GM18873 (cell line): ENCODE results near the gene ZNF101.

Experiments used
- ATAC-seq: cut with Tn5 transposase; IDR thresholded peaks from one replicate; pipeline ENCODE4 v1.9.1; 2021; ENCODE audit warnings: mild to moderate bottlenecking, moderate library complexity, moderate number of reproducible peaks; ENCODE audit not compliant: unreplicated experiment, low FRiP score

ZNF101 gene

DNA sequence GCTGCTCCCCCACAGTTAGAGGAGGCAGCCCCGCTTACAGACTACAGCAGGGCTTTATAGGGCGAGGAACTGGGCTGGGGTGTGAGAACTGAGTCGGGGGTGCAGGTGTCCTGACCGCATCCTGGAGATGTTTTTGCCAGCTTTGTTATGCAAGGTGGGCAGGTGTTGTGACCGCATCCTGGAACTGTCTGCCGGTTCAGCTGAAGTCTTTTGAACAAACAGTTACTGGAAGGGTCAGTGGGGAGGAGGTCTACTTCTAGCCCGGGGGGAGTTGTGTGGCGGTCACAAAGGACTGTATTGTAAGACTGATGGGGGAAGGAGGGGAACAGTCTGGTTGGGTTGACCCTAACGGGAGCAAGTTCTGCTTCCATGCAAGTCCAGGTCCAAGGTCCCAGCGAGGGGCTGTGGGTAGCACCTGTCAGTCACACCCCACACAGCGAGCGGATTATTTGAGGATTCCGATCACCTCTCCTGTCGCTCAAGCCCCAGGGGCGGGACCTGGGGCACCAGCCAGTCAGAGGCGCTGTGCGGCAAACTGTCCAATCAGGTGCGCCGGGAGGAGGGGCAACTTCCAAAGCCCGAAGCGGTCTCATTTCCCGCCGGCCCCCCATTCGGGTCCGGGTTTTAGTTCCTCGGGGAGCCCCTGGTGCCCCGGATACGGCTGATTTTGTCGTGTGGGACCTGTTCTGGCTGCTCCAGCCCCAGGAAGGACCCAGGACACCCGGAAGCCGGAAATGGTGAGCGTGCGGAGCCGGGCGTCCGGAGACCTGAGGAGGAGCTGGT lies at the start of gene ZNF101:
Gene ZNF101 (plus strand): TSS at position 610 of the 783 bp plus-strand sequence. CDS start 125 bp downstream, at position 735.
- peak; percentile 71 for ATAC-seq

DNA sequence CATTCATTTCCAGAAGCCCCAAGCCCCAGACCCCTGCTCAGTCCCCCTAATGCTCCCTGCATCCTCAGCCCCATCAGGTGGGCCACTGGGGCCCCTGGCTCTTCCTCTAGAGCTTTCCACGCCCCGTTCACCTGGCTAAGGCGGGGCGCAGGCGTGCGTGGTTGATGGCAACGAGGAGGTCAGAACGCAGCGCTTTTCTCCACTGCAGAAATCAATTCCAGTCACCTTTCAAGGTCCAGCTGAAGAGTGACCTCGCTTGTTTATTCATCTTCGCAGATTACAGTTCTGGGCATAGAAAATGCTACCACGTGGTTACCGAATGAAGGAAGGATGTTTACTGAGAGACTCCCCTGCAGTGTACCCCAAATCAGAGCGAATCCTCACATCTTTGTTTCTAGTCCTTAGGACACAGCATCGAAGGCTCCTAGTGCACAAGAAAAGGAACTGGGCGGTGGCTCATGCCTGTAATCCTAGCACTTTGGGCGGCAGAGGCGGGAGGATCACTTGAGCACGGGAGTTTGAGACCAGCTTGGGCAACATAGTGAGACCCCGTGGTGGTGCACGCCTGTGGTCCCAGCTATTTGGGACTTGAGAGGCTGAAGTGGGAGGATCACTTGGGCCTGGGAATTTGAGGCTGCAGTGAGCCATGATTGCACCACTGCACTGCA lies 49.3 kb upstream of the ZNF101 start:
- no peak for ATAC-seq

DNA sequence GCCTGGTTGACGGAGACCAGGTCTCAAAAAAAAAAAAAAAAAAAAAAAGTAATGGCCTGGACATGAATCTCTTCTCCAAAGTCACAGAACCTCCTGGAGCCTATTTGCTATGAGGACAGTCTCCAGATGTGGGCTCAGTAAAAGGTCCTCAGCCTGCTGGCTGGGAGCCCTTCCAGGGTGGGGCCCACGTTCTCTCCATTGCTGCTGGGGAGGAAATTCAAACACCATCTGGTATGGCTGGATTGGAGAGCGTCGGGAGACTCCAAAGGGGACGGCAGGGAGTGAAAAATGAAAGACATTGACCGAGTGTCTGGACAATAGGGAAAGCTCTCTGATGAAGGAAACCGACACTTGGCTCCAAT lies 48.8 kb upstream of the ZNF101 start:
- no peak for ATAC-seq

DNA sequence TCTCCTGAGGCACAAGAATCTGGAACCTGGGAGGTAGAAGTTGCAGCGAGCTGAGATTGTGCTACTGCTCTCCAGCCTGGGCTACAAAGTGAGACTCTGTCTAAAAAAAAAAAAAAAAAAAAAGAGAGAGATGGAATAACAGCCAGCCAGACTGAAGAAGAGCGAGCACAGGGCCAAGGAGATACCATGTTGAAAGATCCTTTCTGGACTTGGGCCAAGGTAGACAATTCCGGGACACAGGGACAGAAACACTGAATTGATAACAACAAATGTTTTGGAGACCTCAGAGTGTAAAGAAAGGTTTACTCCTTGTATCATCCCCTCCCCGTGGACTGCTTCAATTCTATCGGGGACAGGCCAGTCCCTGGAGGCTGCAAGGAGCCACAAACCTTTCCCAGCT lies 45.3 kb upstream of the ZNF101 start:
- ATAC-seq, result no peak

DNA sequence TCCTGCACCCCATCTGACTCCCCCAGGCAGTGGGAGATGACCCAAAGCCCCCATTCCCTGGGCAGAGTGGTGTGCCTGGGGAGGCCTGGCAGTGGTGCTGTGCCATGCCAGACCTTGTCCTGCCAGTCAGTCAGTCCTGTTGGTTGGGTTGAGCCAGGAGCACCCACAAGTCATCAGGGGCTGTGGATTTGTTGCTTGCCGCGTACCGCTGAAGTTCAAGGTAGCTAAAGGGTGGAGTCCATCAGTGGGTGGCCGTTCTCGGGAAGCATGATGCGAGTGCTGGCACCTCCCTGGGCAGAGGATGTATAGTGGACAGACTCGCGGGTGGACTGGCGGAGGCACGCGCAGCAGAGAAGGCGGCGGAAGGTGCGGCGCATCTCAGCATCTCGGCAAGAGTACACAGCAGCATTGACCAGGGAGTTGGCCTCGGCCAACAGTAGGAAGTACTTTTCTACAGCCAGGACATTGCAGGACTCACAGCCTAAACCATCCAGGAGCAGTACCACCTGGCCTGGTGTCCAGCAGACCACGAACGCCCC lies 44.5 kb upstream of the ZNF101 start:
- ATAC-seq, result no peak

DNA sequence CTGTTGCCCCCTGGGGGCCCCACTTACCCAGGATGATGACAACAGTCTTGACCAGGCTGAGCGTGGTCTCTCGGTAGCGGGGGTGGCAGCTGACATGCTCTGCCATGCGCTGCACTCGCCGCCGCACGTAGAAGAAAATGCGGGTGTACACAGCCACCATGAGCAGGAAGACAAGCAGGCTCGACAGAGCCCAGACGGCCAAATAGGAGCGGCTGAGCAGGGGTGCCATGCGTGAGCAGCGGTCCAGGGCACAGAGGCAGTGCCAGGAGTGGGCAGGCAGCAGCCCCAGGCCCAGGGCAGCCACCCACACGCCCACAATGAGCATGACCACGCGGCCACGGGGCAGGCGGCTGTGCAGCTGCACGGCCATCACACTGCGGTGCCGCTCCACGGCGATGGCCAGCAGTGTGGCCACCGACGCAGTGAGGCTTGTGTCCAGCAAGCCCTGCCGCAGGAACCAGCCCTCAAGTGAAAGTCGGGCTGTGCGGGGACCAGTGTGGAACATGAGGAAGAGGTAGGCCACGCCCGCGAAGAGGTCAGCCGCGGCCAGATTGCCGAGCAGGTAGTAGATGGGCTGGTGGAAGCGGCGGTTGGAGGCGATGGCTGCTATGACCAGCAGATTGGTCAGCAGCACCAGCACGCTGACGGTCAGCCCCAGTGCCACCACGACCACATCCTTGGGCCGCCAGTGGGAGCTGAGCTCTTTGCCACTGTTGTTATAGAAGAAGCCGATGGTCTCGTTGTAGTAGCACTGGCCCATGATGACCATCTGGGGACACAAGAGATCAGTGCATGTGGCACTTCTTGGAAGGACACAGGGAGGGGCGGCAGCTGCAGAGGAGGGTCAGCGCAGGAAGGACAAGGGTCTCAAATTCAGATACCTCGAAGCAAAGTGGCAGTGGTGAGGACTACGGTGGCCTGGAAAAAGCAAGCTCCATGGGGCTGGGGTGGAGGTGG lies 41.8 kb upstream of the ZNF101 start:
- no peak for ATAC-seq

DNA sequence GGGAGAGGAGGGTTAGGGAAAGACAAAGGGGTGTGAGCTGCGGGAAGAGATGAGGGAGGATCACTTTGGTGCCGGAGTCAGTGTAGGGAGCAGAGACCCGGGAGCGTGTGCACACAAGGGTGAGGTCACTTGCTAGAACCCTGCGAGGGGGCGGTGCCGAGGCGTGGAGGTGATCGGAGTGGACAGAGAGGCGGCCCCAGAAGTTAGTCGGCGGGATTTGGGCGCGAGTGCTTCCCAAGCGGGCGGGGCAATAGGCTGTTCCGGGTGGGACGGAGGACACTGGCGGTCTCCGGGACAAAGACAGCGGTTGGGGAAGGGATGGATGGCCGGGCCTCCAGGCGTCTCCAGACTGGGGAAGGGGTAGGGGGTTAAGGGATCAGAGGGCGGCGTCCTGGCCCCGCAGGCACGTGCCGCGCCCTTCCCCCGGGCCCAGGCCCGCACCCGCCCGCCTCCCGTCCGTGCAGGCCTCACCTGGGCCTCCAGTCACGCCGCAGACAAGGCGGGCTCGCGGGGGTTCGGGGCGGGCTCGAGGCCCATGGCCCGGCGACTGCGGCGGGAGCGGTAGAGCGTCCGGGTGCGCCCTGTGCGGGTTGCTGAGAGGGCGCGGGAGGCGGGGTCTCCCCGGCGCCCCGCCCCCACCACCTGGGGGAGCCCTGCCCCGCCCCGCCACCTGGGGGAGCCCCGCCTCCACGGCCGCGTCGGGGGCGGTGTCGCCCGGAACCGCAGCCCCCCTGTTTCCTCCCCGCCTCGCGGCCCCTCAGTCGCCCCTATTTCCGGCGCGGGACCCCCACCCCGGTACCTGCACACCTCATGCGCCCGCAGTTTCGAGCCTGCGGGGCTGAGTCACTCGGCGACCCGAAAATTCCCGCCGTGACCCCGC lies 40.8 kb upstream of the ZNF101 start, which contains the start of gene LPAR2:
Gene LPAR2 (minus strand): TSS at position 600 of the 880 bp plus-strand sequence. CDS start 945 bp downstream, outside the sequence.
- ATAC-seq, result no peak

DNA sequence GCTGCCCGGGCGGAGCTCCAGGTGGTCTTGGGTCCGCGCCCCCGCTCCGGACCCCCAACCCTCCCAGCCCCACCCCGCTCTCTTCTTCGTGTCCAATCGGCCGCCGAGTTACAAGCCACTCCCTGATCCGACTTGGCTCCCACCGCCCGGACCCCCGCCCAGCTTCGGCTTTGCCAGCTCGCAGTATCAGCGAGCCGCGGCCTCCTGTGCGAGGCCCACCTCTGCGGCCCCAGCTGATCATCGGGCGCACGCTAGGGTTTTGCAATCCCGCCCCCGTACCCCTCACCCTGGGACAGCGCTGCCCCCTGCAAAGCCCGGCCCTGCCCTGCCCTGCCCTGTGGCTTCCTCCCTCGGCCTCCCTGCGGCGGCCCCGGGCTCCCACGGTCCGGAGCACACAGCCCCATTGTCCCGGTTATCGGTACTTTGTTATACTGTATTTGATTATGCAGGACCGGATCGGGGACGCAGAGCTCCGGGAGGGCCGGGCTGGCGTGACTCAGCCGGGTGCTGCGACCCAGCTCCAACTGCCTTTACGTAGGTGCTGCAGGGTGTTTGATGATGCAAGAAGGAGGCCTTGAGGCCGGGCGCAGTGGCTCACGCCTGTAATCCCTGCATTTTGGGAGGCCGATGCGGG lies 40.0 kb upstream of the ZNF101 start:
- no peak for ATAC-seq

DNA sequence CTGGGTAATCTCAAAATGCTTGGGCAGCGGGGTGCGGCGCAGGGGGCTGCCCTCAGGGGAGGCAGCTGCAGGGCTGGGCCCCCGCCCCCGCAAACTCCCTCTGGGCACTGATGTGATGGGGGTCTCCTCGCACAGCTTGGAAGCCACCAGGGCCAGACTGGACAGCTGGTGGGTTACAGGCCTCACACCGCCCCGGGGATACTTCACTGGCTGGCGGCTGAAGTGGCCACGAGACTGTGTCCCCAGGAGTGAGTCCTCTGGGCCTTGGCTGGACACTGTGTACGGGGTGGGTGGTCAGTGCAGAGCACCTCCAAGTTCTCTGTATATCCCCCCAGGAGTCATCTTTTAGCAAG lies 38.6 kb upstream of the ZNF101 start:
- ATAC-seq, result no peak

DNA sequence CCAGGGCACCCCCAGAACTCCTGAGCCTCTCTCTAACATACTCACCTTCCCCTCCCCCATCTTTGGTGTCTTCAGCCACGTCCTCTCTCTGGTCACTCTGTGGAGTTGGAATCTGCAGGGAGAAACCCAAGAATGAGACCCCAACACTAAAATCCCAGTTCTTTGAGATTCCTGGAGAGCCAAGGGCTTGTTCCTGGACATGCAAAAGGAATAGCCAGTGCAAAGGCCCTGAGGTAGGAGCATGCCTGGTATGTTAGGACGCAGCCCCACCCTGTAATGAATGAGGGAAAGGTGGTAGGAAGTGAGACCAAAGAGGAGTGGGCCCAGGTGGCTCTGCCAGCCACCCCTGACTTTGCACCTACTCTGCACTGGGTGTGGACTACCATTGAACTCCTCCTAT lies 38.2 kb upstream of the ZNF101 start:
- no peak for ATAC-seq

DNA sequence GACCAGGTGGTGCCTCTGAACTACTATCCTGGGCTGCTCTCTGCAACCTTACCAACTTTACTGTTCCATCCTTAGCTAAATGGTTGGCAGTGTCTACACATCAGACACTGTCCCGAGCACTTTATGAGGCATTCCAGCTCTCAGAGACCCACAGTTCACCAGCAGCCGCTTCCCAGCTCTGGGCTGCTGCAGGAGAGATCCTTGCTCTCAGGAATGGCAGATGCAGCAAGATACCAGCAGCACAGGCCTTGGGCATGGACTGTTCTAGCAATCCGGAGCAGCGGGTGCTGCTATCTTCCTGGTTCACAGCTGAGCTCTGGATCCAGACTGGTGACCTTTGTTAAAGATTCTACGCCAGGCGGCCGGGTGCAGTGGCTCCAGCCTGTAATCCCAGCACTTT lies 37.3 kb upstream of the ZNF101 start:
- no peak for ATAC-seq

DNA sequence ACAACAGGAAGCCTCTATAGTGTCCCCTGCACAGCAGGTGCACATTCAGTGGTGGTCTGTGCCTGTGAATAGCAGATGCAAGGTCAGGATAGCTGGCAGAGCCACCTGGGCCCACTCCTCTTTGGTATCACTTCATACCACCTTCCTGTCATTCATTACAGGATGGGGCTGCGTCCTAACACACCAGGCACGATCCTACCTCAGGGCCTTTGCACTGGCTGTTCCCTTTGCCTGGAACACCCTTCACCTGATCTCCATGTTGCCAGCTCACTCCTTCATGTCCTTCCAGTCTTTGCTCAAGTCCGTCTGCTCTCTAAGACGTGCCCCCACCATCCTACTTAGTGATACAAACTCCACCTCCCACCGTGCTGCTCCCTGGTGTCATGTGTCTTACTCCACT lies 36.0 kb upstream of the ZNF101 start:
- ATAC-seq, result no peak

DNA sequence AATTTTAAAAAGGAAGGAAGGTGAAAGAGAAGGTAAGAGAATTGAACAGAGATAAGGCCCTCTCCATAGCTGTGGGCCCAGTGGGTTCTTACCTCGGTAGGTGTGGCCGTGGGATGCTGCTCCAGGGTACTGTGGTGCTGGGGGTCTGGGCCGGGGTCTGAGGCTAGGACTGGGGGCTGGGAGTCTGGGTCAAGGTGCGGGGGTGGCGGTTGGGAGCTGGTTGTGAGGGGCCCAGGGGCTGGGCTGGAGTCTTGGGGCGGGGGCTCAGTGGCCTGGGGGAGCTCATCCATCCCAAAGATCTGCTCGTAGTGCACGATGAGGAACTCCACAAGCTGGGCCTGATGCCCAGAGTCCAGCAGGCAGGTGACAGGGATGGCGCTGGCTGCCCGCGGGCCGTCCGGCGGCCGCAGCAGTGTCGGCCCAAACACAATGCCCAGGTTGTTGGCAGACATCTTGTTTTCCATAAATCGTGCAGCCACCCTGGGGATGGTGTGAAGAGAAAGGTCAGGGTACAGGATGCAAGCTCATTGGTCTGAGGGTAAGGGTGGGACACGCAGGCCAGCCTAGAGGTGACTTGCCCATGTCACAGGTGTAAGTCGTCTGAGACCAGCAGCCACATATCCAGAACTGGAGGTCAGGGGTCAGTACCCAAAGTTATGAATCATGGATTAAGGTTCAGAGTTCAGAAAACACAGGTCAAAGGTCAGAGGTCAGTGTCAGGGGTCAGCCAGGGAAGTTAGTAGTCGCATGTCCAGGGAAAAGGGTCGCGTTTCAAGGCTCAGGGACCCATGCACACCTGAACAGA lies 34.7 kb upstream of the ZNF101 start:
- ATAC-seq, result no peak

DNA sequence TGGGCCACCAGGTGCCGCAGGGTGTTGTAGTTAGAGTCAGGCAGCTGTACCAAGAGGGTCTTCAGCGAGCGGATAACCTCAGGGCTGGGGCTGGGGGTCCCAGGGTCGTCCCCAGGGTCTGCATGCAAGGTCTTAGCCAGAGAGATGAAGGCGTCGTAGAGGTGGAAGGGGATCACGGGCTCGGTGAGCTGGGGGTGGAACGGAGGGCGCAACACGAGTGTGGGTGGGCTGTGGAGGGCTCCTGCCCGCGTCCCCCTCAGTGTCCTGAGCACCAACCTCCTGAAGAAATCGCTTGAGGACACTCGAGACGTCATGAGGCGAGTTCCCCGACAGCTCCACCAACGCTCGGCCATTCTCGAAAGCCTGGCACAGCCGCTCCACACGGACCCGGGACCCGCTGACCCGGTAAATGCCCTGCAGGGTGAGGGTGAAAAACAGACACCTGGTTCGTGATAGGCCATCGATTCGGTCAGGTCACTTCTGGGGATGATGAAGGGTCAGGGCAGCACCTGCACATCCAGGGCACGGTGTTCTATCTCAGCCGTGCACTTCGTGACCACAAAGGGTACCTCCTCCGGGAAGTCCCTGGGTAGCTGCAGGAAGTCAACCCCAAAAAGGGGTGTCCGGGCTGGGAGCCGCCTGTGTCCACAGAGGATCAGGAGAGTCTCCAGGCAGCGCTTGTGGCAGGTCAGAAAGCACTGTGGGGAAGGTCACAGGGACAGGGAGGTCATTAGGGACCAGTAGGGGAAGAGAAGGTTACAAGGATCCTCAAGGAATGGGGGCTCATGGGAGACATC lies 33.9 kb upstream of the ZNF101 start:
- no peak for ATAC-seq

DNA sequence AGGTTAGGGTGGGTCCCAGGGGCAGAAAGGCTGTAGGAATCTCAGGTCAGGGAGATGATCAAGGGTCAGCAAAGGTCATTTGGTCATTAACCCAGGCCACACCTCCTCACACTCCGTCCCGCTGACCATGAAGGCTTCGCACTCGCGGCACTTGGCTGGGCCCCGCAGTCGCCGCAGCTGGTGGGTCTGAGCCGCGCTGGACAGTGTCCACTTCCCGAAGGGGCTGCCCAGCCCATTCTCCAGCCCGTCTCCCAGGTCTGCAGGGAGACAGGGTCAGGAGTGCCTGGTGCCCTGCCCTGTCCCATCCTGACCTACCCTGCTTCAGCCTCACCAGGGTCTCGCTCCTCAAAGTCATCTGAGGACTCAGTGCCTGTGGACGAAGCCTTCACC lies 33.3 kb upstream of the ZNF101 start:
- no peak for ATAC-seq

DNA sequence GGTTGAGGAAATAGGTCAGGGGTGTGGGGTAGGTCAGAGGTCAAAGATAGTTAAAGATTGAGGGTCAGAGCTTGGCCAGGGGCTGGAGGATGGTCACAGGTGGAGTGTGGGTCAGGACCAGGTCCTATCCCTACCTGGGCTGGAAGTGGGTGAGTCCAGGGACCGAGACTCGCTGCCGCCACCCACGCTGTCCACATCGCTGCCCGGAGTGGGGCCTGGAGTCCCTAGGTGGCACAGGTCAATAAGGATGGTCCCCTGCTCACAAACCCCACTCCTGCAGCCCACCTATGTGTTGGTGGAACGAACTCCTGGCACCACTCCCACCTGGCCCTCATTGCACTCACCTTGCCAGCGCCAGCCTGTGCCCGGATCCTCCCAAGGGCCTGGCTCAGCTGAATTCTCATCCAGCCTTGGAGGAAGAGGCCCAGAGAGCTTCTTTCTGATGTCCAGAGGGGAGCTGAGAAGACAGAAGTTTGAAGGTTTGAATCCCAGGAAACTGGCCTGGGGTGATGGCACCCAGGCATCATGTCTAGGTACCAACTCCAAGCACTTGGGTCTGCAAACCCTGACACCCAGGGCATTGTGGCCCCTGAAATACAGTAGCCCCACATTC lies 32.0 kb upstream of the ZNF101 start:
- ATAC-seq, result no peak

DNA sequence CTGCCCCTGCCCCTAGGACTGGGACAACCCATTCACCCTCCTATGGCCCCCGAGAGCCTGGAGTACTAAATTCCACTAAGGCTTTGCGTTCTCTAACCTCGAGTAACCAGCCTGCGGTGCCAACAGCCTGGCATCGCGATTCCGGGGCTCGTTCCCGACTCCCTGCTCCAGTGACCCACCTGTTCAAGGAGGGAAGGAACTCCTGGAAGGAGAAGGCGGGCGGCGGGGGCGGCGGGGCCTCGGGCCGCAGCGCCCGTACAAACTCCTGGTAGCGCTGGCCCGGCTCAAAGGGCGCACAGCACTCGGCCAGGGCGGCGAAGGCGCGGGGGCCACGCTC lies 31.5 kb upstream of the ZNF101 start:
- no peak for ATAC-seq
